GM19455 (cell line): ENCODE results near the gene APPL1.
"Not testable (repeated sequence)": the region's sequence is repeated elsewhere in the genome, so short reads cannot be mapped to it uniquely, and the experiment has no call there.

Source experiments
- ATAC-seq: cut with Tn5 transposase; IDR thresholded peaks from one replicate; pipeline ENCODE4 v1.9.1; 2021; ENCODE audit not compliant: unreplicated experiment

Gene APPL1

DNA sequence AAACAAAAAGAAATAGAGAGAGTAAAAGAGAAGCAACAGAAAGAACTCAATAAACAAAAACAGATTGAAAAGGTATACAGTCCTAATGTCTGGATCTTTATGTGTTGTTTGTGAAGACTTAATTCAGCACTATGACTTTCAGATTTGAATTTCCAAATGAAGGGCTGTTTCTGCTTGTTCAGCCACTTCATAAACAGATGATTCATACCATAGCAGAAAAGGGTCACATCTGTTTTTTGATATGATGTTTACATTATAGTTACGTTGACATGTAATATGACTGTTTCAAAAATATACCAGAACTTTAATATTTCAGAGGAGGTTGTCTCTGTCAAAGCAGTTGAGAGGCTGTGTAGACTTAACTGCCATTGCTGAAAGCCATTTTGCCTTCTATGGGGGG, 40.9 kb downstream of the APPL1 start:
- ATAC-seq, result no peak

DNA sequence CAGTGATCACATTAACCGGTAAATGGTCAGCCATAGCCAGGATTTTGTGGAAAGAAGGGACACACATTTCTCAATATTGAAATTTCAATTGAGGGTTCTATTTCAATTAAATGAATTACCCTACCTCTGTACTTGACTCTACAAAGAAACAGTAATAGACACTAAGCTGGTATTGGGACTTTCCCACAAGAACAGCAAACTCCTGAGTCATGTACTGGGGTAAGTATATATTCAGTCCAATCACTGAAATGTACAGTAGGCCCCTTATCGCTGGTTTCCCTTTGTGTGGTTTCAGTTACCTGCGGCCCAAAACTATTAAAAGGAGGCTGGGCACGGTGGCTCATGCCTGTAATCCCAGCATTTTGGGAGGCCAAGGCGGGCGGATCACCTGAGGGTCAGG, 47.3 kb downstream of the APPL1 start:
- no peak for ATAC-seq

DNA sequence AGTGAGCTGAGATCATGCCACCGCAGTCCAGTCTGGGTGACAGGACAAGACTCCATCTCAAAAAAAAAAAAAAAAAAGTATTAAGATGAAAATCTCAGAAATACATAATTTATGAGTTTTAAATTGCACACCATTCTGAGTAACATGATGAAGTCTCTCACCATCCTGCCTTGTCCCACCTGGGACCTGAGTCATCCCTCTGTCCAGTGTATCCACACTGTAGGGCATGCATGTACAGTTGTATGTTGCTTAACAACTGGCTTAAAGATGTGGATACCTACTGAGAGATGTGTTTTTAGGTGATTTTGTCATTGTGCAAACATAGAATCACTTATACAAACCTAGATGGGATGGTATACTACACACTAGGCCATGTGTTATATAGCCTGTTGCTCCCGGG, 47.9 kb downstream of the APPL1 start:
- ATAC-seq, result no peak

GRCh38 chr3:57278237-57278636, 50.7 kb downstream of the APPL1 start:
- ATAC-seq, result no peak

DNA sequence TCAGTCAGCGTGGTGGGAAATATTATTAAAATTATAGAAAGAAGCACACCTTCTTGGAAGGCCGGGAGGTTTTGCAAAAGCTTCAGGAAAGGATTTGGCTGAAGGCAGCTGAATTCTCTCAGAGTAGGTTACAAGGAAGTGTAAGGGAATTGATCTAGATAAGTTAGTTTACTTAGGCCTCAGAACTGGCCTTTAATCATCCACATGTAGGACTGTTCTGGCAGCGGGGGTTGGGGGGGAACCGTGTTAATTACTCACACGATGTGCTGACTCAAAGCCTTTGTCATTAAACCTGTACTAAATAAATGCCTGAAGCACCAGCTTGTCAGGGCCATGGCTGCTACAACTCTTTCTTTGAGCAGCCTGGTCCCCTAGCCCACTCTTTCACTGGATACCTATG, 52.2 kb downstream of the APPL1 start:
- no peak for ATAC-seq

- no peak for ATAC-seq
Observed at GRCh38 chr3:57281715-57282114, 54.2 kb downstream of the APPL1 start.

GRCh38 chr3:57283334-57283733, 55.8 kb downstream of the APPL1 start:
- ATAC-seq, result no peak

DNA sequence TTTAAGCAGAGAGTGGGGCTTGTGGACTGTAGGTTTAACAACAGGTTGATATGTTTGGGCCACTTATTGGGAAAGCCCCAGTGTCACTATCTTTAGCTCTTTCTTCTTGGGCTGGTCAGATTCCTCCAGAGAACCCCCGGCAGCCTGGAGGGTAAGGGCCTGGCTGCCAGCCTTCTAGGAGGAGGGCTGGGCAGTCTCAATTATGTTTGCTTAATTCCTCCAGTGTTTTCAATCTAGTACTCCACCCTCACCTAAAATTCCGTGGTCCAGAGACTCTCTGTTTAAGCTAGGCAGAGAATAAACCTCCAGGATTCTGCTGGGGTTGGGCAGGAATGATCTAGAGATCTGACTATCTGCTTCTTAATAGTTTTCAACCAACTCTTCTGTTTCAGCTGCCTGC, 59.7 kb downstream of the APPL1 start:
- no peak for ATAC-seq

- ATAC-seq, result no peak
Observed at GRCh38 chr3:57288403-57288802, 60.9 kb downstream of the APPL1 start.

- ATAC-seq, result no peak
Observed at GRCh38 chr3:57292159-57292896, 64.8 kb downstream of the APPL1 start, which contains the start of gene ASB14. Gene ASB14 (minus strand): TSS chr3:57292685. CDS start chr3:57292033, 652 bp downstream.

DNA sequence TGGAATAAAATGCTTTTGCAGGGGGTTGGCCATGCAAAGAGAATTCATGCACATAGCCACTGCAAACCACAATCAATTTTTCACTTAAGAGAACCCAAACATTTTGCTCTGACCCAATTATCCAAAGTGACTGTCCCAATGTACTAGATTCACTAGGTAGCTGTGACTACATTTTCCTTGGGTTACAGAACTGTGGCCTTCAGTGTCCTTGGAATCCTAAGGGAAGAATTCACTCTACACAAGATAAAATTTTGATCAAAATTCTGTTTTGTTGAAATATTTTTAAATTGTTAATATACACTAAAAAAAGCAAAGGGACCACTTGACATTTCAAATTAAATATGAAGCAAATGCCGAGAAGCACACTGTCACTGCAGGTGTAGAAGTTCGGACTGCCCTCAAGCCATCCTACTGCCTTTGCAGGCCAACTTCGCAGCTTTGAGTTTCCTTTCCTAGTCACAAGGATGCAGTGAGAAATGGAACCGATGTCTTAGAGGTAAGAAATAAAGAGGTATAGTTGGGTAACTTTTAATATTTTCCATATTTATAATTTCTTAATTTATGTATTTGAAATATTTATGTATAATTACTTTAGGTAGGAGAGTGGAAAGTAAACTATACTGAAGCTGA, 65.5 kb downstream of the APPL1 start:
- ATAC-seq, result no peak

DNA sequence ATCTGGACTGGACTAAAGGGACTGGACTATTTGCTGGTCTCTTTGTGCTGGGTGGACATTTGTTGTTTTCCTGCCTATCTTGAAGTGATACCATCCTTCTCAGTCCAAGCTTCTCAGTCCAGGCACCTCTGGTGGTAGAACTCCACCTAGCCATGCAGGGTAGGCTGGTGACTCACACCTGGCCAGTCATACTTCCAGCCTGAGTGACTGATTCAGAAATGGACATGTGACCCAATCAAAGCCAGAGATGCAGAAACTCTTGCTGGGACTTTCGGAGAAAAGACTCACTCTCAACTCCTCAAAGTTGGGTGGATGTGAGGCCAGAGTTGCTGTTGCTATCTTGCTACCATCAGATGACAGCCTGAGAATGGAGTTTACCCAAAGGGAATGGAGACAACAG, 70.5 kb downstream of the APPL1 start:
- ATAC-seq, result no peak

DNA sequence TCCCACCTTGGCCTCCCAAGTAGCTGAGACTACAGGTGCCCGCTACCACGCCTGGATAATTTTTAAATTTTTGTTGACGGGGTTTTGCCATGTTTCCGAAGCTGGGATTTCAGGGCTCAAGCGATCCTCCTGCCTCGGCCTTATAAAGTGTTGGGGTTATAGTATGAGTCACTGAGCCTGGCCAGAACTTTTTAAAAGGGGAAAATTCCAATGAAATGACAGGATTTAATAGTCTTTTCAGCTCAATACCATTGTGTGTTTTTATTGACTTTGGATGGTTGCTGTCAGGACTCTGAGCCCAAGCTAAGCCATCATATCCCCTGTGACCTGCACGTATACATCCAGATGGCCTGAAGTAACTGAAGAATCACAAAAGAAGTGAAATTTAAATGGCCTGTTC, 76.0 kb downstream of the APPL1 start:
- ATAC-seq, result not testable (repeated sequence)

DNA sequence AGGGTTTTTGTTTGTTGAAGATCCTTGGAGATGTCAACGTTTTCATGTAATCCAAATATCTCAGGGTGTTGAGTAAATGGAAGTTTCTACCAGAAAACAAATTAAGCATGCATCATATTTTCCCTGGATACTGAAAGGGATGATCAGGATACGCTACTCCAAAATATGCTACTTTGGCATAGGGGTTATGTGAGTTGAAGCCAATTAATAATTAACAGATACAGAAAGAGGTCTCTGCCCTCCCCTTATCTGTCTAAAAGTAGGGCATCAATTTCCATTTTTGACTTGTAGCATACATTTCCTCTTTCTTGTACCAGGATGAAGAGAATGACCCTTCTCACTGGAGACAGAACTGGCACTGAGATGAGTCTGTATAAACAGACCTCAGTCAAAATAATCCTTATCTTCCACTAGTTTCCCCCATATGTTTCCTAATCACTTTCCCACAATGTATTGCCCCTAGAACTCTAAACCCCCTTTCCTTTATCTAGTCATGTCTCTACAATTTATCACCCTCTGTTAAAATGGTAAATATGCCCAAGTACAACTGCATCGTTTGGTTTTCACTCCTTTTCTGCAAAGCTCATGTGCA, 82.3 kb downstream of the APPL1 start:
- ATAC-seq, result no peak

DNA sequence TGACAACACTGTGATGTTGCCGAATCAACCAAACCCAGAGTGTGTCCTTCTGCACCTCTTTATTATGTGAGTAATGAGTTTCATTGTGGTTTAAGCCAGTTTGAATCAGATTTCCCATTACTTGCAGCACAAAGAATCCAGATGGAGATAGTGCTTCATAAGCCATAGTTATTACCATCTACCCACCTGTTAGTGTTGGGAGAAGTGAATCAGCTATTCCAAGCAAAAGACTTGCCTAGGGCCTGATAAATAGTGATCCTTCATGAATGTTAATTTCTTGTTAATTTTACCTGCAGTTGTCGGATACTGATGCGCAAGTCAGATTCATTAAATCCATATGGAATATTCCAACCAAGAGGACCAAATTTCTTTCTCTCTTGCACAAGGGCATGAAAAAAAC, 86.7 kb downstream of the APPL1 start:
- ATAC-seq, result no peak
